ENCODE data around the gene SORT1.

- no peak for TF ChIP-seq GABPA (IDR thresholded peaks at IDR 0.05; ENCODE audit: borderline replicate concordance, insufficient read depth, low read length)
- TF ChIP-seq CTCF (IDR thresholded peaks at IDR 0.05; ENCODE audit: control extremely low read depth in 1 of 3, insufficient read depth in 1 of 3, low read depth in 1 of 3, low read length in 3 of 3): no peak
- TF ChIP-seq RAD21 (IDR thresholded peaks at IDR 0.05 in 1 of 2, conservative IDR thresholded peaks at IDR 0.05 in 1 of 2; ENCODE audit: low read depth in 2 of 2, low read length in 2 of 2): no peak
- TF ChIP-seq JUND (IDR thresholded peaks at IDR 0.05; ENCODE audit: low read length): no peak
- no peak for TF ChIP-seq FOSL1 (IDR thresholded peaks at IDR 0.05; ENCODE audit: insufficient read depth, low read depth, low read length)
Measured at GRCh38 chr1:109444346-109444745, 46.6 kb upstream of the SORT1 start.
